GM11168 (cell line): ENCODE results near the gene PLSCR2.
"Not testable (repeated sequence)": the region's sequence is repeated elsewhere in the genome, so short reads cannot be mapped to it uniquely, and the experiment has no call there.

Experiments used
- in situ Hi-C: fragments of 300-500 bp; cut with MboI; formaldehyde crosslinking; loops from one replicate; pipeline ENCODE4 v1.12.0; 2022; ENCODE audit warnings: low sequenced_read_pairs; ENCODE audit not compliant: unreplicated experiment

PLSCR2 gene, protein sequence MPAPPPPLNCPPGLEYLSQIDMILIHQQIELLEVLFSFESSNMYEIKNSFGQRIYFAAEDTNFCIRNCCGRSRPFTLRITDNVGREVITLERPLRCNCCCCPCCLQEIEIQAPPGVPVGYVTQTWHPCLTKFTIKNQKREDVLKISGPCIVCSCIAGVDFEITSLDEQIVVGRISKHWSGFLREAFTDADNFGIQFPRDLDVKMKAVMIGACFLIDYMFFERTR

DNA sequence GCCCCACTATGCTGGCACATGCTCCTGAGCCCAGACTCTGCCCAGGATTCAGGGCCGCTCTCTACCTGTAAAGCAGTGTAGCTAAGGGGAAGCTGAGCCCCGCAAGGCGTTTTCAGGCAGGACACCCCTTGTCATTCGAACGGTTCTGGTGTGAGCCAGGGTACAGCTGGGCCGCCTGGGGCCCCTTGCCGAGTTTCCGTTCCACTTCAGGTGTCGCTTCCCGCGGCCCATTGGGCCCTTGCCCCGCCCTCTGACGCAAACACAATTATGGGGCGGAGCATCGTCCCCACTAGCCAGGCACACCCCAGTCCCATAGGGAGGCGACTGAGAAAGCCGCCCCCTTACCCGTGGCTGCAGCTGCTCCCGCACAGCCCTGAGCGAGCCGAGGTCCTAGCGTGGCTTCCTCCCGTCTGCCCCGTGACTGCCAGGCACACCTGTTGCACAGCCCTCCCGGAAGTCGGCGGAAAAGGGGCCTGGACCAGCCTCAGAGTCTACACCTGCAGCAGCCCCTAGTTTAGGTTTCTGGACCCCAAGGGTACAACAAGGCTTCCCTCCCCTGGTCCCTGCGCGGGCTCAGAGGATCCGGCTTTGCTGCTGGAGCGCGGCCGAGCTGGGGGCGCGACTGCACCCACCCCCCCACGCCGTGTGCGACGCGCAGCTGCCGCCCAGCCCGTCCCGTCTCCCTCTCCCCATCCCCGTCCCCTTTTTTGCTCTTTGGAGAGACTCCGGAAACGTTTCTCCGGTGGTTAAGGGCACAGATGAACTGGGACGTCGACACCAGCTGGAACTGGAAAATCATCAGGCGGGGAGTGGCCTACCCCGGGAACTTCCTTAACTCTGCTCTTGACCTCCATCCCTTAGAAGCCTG, at the start of gene PLSCR2:
PLSCR2 (minus strand) TSS at position 412 of the 868 bp plus-strand sequence. CDS start 9,657 bp downstream, outside the sequence.
- in situ Hi-C loops: no loop called here

DNA sequence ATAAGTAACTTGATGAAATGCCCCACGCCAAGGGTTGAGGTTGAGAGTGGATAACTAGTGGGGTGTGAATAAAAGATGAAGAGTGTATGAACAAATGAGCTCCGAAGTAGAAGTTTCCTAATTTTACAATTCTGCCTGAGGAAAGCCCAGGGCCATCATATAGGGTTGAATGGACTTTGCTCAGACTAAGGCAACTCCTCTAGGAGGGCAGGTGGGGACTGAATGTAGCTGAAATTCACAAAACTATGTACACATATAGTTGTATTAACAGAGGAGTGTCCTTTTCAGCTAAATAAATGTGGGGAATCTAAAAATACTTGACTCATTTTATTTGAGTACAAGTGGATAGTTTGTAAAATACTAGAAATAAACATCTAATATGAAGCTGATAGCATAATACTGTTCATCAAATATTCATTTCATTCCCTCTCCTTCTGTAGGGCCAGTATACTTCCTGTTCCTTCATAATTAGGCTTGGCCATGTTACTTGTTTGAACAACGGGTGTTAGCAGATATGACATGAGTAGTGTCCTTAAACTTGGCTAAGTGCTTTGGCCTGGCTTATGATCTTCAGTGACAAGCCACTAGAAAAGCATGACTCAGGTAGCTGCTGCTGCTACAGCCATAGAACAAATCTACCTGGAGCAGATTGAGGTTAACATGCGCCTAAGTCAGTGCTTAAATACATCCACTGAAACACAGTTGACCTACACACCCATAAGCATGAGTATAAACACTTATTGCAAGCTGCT, 48.5 kb upstream of the PLSCR2 start:
- in situ Hi-C loops: no loop called here

DNA sequence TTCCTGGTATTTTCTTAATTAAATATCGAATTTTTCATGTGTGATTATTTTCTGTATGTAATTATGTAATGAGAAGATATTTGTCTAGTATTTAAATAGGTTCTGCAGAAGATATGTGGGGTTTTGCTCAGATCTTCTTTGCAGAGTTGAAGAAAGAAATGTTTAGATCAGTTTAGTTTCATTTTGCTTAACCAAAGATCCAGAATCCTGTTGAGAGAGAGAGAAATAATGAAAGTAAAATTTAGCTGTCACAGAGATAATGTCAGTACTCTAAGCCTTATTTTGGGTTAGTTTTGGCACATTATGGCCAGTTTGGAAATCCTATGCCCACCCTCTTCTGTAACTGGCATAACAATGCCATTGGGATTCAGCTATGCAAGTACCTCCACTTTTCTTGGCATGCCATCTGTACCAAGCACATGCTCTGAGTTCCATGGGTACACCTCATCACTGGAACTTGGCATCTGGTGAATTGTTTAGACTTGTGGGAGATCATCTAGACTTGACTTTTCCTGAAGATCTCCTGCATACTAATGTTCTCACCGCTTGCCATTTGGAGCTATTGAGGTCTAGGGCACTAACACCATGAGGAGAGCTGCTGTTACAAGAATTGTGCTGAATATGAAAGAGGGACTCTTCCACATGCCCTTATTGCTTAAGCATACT, 44.2 kb upstream of the PLSCR2 start:
- in situ Hi-C loops: no loop called here

GRCh38 chr3:146511402-146512134, 42.2 kb upstream of the PLSCR2 start:
- in situ Hi-C loops: no loop called here

- in situ Hi-C loops: no loop called here
These were observed 38.2 kb upstream of the PLSCR2 start for GRCh38 chr3:146507331-146508120.

DNA sequence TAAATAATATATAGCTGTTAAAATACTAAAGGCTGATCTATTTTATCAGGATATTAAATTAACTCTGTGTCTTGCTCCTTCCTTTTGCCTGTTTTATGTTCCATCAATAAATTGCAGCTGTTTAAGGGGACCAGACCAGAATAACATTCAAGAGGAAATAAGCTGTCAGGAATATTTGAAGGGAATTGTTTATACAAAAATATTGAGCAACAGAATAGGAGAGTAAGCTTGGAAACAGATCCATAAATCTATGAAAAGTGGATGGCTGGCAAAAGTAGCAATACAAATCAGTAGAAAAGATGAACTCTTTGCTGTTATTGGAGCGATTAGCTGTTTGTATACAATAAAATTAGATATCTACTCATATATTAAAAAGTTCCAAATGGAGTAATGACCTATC, 36.2 kb upstream of the PLSCR2 start:
- in situ Hi-C loops: no loop called here

DNA sequence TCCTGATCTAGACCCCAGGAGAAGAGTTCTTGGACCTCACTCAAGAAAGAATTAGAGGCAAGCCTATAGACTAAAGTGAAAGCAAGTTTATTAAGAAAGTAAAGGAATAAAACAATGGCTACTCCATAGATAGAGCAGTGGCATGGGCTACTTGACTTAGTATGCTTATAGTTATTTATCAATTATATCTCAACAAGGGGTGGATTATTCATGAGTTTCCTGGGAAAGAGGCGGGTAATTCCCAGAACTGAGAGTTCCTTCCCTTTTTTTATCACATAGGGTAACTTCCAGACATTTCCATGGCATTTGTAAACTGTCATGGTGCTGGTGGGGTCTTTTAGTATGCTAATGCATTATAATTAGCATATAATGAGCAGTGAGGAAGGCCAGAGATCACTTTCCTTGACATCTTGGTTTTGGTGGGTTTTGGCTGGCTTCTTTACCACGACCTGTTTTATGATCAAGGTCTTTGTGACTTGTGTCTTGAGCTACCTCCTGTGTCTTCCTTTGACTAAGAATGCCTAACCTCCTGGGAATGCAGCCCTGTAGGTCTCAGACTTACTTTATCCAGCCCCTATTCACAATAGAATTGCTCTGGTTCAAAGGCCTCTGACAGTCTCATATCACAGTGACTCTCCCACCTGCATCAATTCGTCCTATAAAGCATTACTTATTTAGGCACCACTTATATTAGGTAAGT, 35.3 kb upstream of the PLSCR2 start:
- in situ Hi-C loops: no loop called here

GRCh38 chr3:146503461-146504202, 34.3 kb upstream of the PLSCR2 start:
- in situ Hi-C loops: no loop called here

DNA sequence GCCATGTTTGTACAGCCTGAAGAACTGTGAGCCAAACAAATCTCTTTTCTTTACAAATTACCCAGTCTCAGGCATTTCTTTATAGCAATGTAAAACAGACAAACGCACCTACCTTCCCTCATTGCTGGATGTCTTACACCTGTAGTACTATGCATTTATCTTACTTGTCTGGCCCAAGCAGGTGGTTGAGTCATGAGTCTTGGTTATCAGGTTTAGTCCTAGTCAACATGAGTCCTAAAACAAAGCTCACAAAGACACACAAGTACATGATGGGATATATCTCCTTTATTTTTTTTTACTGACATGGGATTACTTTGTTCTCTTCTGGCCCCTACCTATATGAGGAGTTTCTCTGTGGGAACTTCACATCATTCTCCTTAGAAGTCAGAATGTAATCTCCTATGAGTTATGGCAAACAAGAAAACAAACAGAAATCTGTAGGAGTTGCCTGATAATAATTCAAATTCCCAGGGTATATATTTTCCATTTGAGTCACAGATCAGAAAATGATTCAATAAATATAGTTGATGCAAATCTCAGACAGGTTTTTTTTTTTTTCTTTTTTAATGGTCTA, 33.6 kb upstream of the PLSCR2 start:
- in situ Hi-C loops: no loop called here

DNA sequence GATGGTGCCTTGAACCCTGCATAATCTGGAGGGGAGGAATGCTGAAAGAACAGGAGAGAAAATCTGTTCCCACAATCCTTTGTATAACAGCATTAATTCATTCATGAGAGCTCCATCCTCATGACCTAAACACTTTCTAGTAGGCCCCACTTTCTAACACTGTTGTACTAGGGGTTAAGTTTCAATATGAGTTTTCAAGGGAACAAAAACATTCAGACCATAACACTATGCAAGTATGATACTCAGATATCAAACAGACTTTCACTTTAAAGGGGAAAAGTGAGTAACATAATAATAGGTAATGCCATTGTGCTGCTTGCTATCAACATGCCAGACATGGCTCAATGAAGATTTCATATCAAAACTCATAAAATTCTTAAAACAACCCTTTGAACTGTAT, 32.4 kb upstream of the PLSCR2 start:
- in situ Hi-C loops: no loop called here

GRCh38 chr3:146499701-146500100, 30.3 kb upstream of the PLSCR2 start:
- in situ Hi-C loops: no loop called here

- in situ Hi-C loops: no loop called here
These were observed 28.8 kb upstream of the PLSCR2 start for GRCh38 chr3:146498002-146498736.

DNA sequence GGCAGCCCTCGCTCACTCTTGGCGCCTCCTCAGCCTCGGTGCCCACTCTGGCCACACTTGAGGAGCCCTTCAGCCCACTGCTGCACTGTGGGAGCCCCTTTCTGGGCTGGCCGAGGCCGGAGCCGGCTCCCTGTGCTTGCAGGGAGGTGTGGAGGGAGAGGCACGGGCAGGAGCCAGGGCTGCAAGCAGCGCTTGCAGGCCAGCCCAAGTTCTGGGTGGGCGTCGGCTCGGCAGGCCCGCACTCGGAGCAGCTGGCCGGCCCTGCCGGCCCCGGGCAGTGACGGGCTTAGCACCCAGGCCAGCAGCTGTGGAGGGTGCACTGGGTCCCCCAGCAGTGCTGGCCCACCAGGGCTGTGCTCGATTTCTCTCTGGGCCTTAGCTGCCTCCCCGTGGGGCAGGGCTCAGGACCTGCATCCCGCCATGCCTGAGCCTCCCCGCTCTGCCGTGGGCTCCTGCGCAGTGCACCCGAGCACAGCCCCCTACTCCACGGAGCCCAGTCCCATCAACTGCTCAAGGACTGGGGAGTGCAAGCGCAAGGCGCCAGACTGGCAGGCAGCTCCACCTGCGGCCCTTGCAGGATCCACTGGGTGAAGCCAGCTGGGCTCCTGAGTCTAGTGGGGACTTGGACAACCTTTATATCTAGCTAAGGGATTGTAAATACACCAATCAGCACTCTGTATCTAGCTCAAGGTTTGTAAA, 27.9 kb upstream of the PLSCR2 start:
- in situ Hi-C loops: not testable (repeated sequence)

GRCh38 chr3:146496726-146497125, 27.4 kb upstream of the PLSCR2 start:
- in situ Hi-C loops: no loop called here

DNA sequence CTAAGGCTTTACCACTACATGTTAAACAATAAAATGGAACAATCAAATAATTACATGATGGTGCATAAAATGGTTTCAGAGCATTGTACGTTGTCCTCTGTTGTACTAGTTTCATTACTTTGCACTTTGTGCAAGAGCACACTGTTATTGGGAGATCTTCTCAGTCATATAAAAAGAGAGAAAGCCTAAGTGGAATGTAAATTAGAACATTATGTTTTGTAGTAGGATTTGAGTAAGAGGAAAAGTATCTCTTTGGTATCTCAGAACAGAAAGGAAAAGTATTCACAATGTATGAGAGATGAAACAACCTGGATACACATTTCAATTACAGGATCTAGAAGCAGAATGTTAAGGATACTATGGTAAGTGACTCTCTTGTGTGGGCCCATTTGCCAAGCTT, 26.9 kb upstream of the PLSCR2 start:
- in situ Hi-C loops: no loop called here

GRCh38 chr3:146493761-146494160, 24.4 kb upstream of the PLSCR2 start:
- in situ Hi-C loops: no loop called here
